Measurements from ENCODE around the gene FAM107B.

The FAM107B gene

DNA sequence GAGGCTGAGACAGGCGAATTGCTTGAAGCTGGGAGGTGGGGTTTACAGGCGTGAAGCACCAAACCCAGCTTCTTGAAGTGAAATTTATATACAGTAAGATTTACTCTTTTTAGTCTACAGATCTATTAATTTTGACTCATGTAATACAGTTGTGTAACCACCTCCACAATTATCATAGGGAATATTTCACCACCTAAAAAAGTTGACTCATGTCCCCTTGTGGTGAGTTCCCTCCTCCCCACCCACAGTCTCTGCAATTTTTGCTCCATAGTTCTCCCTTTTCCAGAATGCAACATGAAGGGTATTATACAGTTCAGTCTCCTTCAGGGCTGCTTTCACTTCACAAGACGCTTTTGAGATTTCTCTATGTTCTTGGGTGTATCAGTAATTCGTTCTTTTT is 156.8 kb downstream of the FAM107B start:
- DNase-seq, result no peak

- no peak for DNase-seq
Observed at GRCh38 chr10:14616955-14617730, 157.6 kb downstream of the FAM107B start.

DNA sequence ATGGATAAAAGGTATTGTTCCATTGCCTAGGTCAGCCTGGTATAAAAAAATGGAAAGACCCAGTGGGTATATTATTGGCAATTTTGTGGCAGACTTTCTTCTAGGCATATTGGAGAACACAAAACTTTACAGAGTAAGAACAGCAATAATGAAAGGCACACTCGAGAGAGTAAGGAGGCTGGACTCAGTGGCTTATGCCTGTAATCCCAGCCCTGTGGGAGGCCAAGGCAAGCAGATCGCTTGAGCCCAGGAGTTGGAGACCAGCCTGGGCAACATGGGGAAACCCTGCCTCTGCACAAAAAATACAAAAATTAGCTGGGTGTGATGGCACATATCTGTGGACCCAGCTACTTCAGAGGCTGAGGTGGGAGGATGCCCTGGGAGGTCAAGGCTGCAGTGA is 158.2 kb downstream of the FAM107B start:
- DNase-seq, result no peak

DNA sequence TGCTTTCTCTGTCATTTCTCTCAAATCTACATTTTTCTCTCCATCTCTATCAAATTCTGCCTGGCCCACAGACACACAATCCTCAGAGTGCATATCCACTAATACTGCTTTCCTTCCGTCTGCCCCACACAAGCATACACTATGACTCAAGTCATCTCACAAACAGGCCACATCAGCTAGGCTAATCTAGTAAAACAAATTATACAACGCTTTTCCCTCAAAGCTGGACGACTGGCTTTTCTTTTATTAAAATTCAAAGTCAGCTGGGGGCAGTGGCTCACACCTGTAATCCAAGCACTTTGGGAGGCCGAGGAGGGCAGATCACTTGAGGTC is 161.1 kb downstream of the FAM107B start:
- no peak for DNase-seq

GRCh38 chr10:14612873-14613587 is 161.7 kb downstream of the FAM107B start:
- DNase-seq, result no peak

GRCh38 chr10:14611968-14612693 is 162.6 kb downstream of the FAM107B start:
- DNase-seq, result no peak

DNA sequence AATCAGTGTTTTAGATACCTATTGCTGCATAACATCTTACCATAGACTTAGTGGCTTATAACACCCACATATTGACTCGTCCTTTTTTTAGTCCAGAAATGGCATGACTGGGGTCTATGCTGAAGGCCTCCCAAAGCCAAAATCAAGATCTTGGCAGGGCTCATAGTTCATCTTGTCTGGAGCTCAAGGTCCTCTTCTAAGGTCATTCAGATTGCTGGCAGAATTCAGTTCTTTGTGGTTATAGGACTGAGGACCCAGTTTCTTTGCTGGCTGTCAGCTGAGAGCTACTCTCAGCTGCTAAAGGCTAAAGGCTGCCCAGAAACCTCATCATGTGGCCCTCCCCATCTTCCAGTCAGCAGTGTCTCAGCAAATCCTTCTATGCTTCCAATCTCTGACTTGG is 165.5 kb downstream of the FAM107B start:
- DNase-seq, result no peak

GRCh38 chr10:14608381-14609001 is 166.2 kb downstream of the FAM107B start:
- no peak for DNase-seq

- no peak for DNase-seq
Observed at GRCh38 chr10:14606633-14607032, 168.1 kb downstream of the FAM107B start.

GRCh38 chr10:14605231-14605925 is 169.3 kb downstream of the FAM107B start:
- DNase-seq, result no peak

DNA sequence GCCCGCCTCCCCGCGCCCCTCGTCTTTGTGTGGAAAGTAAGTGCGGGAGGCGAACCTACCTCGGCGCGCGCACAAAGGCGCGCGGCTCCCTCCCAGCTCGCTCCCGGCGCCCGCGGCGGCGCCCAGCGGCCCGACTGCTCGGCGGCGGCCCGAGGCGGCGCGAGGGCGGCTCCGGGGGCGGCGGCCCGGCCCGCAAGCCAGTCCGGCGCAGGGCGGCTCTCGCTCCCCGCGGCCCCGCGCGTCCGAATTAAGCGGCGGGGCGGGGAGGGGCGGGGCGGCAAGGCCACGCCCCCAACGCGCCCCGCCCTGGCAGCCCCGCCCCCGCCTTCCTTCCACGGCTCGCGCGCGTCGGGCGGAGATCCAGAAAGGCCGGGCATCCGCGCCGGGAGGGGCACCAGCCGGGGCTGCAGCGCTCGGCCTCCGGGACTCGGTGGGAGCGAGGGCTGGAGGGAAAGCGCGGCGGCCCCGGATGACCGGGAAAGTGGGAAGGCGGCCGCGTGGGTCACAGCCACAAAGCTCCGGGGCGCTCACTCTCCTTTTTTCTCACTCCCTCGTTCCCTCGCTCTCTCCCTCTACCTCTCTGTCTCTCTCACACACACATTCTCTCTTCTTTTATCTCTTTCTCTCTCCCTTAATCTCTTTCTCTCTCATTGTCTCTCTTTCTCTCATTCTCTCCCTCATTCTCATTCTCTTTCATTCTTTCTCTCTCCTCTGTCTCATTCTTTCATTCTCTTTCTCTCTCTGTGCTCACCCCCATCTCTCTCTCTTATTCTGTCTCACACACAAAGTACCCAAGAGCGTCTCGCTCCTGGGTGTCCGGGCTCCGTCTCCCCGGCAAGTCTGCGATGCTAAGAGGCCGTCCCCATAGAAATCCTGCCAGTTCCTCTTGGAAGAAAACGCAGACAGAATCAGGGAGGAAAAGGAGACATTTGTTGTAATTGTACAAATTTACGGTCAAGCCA is 170.2 kb downstream of the FAM107B start:
- DNase-seq, result no peak

DNA sequence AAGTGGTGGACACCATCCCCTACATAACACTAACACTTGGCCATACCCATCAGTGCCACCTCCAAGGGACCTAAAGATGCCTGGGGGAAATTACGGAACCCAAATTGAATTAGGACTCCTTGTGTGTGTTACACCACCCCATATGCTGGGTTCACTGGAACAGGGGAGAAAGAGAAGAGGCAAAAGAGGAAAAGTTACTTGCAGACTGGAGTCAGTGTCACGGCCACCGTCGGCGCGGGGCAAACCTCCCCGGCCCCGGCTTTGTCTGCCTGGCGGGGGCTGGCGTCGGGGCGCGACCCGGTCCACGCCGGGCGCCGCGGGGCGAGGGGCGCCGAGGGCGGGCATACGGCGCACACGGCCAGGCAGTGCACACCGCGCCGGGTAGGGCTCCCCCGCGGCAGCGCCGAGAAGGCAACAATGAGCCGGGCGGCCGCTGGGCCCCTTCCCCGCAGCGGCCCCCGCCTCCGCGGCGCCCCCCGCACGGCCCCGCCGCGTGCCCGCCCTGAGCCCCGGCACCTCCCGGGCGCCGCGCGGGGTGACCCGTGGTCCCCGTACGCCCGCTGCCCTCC is 171.1 kb downstream of the FAM107B start:
- DNase-seq, result no peak

GRCh38 chr10:14602807-14603533 is 171.7 kb downstream of the FAM107B start:
- no peak for DNase-seq

DNA sequence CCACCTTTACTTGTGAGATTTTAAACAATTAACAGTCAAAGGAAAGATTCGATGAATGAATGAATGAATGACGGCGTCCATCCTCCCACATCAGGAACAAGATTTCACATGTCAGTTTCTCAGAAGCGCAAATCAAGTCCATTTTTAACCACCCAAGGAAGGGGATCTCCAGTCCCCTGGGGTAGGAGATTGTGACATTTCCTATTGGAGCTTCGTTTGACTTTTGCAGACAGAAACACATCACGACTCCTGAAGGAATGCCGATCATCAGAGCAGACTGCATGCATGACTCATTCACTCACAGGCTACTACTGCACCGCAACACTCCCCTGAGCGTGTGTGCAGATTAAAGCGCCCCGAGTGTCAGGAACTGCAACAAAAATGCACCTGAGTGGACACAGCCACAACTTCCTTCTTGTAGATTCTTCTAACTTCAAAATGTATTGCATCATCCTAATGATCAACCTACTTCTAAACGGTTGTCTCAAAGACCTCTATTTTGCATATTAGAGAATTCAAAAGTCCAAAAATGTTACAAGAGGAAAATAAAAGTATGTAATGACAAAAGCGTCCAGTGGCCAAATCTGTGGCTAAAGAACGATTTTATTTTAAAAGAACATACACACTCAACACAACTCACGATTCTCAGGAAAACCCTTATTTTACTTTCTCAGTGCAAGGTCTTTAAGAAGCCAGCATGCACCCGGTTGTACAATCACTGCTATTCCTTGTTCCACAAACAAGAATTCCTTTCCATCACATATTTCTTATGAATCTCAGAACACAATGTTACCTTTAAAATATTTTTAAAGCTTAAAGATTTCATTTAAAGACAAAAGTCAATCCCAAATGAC is 172.6 kb downstream of the FAM107B start:
- DNase-seq, result no peak

DNA sequence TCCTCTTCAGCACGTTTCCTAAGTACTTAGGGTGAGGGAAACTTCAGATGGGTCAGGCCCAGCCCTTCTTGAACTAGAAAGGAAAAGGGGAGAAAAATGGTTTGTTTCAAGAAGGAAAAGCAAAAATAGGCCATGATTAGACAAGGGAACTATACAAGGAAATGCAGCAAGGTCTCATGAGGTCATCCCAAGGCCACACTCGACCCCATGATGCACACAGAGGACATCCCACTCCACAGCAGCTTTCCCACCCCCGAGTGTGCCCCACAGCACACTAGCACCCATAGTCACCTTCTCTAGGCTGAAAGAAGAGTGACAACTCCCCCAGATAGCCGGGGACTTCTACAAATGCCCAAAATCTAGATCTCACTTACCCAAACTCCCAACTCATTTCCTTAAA is 173.4 kb downstream of the FAM107B start:
- no peak for DNase-seq

DNA sequence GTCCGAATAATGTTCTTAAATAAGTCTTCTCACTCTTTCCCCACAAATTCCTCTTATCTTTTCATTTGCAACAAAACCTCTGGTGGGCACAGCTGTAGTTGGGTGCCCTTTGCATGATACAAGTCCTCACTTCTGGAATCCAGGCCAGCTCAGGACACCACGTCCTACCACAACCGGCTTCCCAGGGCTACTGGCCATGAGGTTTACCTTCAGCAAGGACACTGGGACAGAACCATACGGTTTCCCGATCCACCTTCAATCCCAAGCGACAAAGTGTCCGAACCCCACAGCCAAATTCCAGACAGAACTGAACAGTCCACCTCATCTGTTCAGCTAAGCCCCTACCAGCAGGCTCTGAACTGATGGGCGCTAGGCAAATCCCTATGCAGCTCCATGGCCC is 174.6 kb downstream of the FAM107B start:
- no peak for DNase-seq

DNA sequence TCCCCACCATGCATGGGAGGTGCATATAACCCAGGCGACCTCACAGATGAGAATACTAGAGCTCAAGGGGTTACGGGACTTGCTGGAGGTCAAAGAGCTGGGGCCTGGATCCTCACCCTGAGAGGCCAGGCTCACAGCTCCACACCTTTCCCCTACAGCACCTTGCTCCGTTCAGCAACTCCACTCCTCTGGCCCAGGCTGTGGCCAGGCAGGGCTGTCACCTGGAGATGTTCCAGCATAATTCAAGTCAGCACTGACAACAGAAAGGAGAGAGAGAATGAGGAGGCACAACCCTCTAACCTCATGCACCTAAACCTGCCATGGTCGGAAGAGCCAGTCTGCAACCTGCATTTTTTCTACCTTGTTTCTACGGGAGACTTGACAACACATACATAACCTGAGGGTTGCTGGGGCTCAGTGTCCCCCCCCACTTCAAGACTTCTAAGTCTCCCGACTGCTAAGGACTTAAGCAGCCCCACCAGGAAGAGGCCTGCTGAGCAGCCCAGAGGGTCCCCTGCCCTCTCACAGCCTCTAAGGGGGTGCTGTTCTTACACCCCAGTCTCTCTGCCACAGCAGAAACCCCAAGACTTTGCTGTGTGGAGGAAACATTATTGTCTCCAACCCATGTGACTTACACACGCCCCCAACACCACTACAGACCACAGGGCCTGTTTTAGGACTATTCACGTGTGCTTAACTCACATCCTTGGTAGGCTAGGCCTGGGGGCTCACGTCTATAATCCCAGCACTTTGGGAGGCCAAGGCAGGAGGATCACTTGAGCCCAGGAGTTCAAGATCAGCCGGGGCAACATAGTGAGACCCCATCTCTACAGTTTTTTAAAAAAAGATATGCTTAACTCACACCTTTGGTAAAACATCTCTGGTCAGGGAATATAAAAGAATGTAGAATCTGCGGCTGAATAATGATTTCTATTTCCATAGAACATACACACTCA is 175.6 kb downstream of the FAM107B start:
- DNase-seq, result no peak

- DNase-seq, result no peak
Observed at GRCh38 chr10:14595526-14596182, 179.0 kb downstream of the FAM107B start.
